ENCODE measurements around the gene ASCC1.

The ASCC1 gene

DNA sequence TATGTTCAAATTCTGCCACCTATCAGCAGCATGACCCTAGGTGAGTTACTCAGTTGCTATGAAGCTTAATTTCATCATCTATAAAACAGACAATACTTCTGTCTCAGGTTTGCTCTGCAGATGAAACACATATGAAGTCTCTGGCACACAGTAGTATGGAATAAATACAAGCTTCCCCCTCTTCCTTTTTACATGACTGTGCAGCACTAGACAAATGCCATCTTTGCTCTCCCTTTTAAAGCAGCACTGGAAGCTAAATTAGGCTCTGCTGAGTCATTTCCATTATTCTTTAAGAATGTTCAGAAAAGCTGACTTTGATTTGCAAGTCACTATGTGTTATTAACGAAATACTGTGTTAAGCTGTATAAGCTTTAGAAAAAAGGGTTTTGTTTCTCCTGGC is 40.9 kb downstream of the ASCC1 start:
- no peak overlapping the region for H3K18ac ChIP-seq (ENCODE audit: low read length)
- H3K4me2 ChIP-seq (ENCODE audit: low read length): no peak overlapping the region
- H3K36me3 ChIP-seq (ENCODE audit: control insufficient read depth, insufficient read depth, low read length): no peaks in the 10 kb centered on the region
- H4K8ac ChIP-seq (ENCODE audit: low read depth, low read length): no peak overlapping the region
- H3K4ac ChIP-seq (ENCODE audit: low read depth, low read length): no peak overlapping the region
- no peaks in the 10 kb centered on the region for H3K79me1 ChIP-seq (ENCODE audit: low read length)
- no peak overlapping the region for H3K56ac ChIP-seq (ENCODE audit: low read length)
- no peak overlapping the region for H3K27ac ChIP-seq (ENCODE audit: low read depth, low read length)
- H3K79me2 ChIP-seq (ENCODE audit: control insufficient read depth, insufficient read depth, low read length): no peaks in the 10 kb centered on the region
- H3K27me3 ChIP-seq (ENCODE audit: insufficient read depth, low read length, poor library complexity): no peaks in the 10 kb centered on the region
- H4K5ac ChIP-seq (ENCODE audit: low read length): no peak overlapping the region
- H3K4me1 ChIP-seq (ENCODE audit: control insufficient read depth, low read depth, low read length): no peaks in the 10 kb centered on the region
- no peak overlapping the region for H2BK120ac ChIP-seq (ENCODE audit: low read depth, low read length)
- no CpG with 5 or more reads among the region's 1 CpG for WGBS (ENCODE audit: extremely low coverage, insufficient coverage, low lambda C conversion rate)
- no peak overlapping the region for H3K4me3 ChIP-seq (ENCODE audit: low read length)
- H3K23ac ChIP-seq (ENCODE audit: low read length): no peak overlapping the region
- no peak overlapping the region for H2AK5ac ChIP-seq (ENCODE audit: low read length)
- no peak overlapping the region for H3K9ac ChIP-seq (ENCODE audit: low read length)
- no peak for DNase-seq
- no peak overlapping the region for H2BK15ac ChIP-seq (replicated peaks; ENCODE audit: low read depth)
- H2BK5ac ChIP-seq (ENCODE audit: low read length): no peak overlapping the region

DNA sequence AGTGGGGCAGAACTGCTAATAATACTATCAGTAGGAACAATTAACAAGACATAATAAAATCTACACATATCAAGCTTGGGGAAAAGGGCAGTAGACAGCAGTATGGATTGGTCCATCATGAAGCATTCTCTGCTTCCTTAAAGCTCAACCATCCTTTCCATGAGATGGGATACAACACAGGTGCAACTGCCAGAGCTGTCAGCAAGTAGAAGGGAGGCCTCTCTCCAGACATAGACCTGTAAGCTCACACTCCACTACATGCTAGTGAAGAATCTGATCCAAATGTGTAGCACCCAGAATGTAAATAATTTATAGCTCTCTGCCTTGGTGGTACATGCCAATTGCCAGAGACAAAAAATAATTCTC is 41.8 kb downstream of the ASCC1 start:
- H2BK15ac ChIP-seq (replicated peaks; ENCODE audit: low read depth): no peak overlapping the region
- no peak overlapping the region for H3K56ac ChIP-seq (ENCODE audit: low read length)
- no peak overlapping the region for H2BK5ac ChIP-seq (ENCODE audit: low read length)
- H3K27me3 ChIP-seq (ENCODE audit: insufficient read depth, low read length, poor library complexity): no peaks in the 10 kb centered on the region
- H3K23ac ChIP-seq (ENCODE audit: low read length): no peak overlapping the region
- H3K4me2 ChIP-seq (ENCODE audit: low read length): no peak overlapping the region
- no peak overlapping the region for H3K4me3 ChIP-seq (ENCODE audit: low read length)
- no peak overlapping the region for H2BK120ac ChIP-seq (ENCODE audit: low read depth, low read length)
- no peak overlapping the region for H3K18ac ChIP-seq (ENCODE audit: low read length)
- H4K8ac ChIP-seq (ENCODE audit: low read depth, low read length): no peak overlapping the region
- H3K9ac ChIP-seq (ENCODE audit: low read length): no peak overlapping the region
- H3K79me1 ChIP-seq (ENCODE audit: low read length): no peaks in the 10 kb centered on the region
- no peaks in the 10 kb centered on the region for H3K36me3 ChIP-seq (ENCODE audit: control insufficient read depth, insufficient read depth, low read length)
- no peak overlapping the region for H3K4ac ChIP-seq (ENCODE audit: low read depth, low read length)
- H3K4me1 ChIP-seq (ENCODE audit: control insufficient read depth, low read depth, low read length): no peaks in the 10 kb centered on the region
- H3K79me2 ChIP-seq (ENCODE audit: control insufficient read depth, insufficient read depth, low read length): no peaks in the 10 kb centered on the region
- no peak overlapping the region for H2AK5ac ChIP-seq (ENCODE audit: low read length)
- no peak overlapping the region for H4K5ac ChIP-seq (ENCODE audit: low read length)
- DNase-seq: no peak
- no peak overlapping the region for H3K27ac ChIP-seq (ENCODE audit: low read depth, low read length)

GRCh38 chr10:72173619-72174296 is 42.3 kb downstream of the ASCC1 start:
- WGBS (ENCODE audit: extremely low coverage, insufficient coverage, low lambda C conversion rate): no CpG with 5 or more reads among the region's 7 CpGs

DNA sequence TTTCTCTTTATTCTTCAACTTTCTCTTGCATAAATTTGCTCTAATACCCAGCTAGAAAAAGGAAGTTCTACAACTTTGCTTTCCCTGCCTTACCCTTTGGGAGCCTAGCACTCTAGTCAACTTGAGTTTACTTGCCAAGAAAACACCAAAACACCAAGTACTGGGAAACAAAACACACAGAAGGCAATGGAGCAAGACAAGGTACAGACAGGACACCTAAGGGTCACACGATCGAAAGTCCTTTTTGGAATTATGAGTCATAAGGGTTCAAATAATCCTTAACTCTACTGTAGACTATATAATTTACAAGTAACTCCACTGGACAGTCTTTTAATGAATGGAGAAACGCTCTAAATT is 42.8 kb downstream of the ASCC1 start:
- H2BK120ac ChIP-seq (ENCODE audit: low read depth, low read length): no peak overlapping the region
- no peak overlapping the region for H4K8ac ChIP-seq (ENCODE audit: low read depth, low read length)
- no peaks in the 10 kb centered on the region for H3K4me1 ChIP-seq (ENCODE audit: control insufficient read depth, low read depth, low read length)
- WGBS (ENCODE audit: extremely low coverage, insufficient coverage, low lambda C conversion rate): no CpG with 5 or more reads among the region's 3 CpGs
- H2BK5ac ChIP-seq (ENCODE audit: low read length): no peak overlapping the region
- H3K4me3 ChIP-seq (ENCODE audit: low read length): no peak overlapping the region
- H3K79me2 ChIP-seq (ENCODE audit: control insufficient read depth, insufficient read depth, low read length): no peaks in the 10 kb centered on the region
- H3K9ac ChIP-seq (ENCODE audit: low read length): no peak overlapping the region
- no peak overlapping the region for H3K27ac ChIP-seq (ENCODE audit: low read depth, low read length)
- no peak overlapping the region for H3K18ac ChIP-seq (ENCODE audit: low read length)
- no peak overlapping the region for H3K23ac ChIP-seq (ENCODE audit: low read length)
- H3K56ac ChIP-seq (ENCODE audit: low read length): no peak overlapping the region
- no peak overlapping the region for H2AK5ac ChIP-seq (ENCODE audit: low read length)
- no peaks in the 10 kb centered on the region for H3K27me3 ChIP-seq (ENCODE audit: insufficient read depth, low read length, poor library complexity)
- H3K4ac ChIP-seq (ENCODE audit: low read depth, low read length): no peak overlapping the region
- H4K5ac ChIP-seq (ENCODE audit: low read length): no peak overlapping the region
- no peak overlapping the region for H3K4me2 ChIP-seq (ENCODE audit: low read length)
- H3K79me1 ChIP-seq (ENCODE audit: low read length): no peaks in the 10 kb centered on the region
- DNase-seq: no peak
- H3K36me3 ChIP-seq (ENCODE audit: control insufficient read depth, insufficient read depth, low read length): no peaks in the 10 kb centered on the region
- H2BK15ac ChIP-seq (replicated peaks; ENCODE audit: low read depth): no peak overlapping the region

More at GRCh38 chr10:72173619-72174296, 42.3 kb downstream of the ASCC1 start:
- no peak overlapping the region for H3K4me3 ChIP-seq (ENCODE audit: low read length)
- no peak overlapping the region for H3K4ac ChIP-seq (ENCODE audit: low read depth, low read length)
- peak; percentile 19 for DNase-seq
- no peak overlapping the region for H2BK120ac ChIP-seq (ENCODE audit: low read depth, low read length)
- H3K9ac ChIP-seq (ENCODE audit: low read length): no peak overlapping the region
- H3K4me2 ChIP-seq (ENCODE audit: low read length): no peak overlapping the region
- no peak overlapping the region for H2BK5ac ChIP-seq (ENCODE audit: low read length)
- H3K18ac ChIP-seq (ENCODE audit: low read length): no peak overlapping the region
- no peak overlapping the region for H4K5ac ChIP-seq (ENCODE audit: low read length)
- no peak overlapping the region for H2BK15ac ChIP-seq (replicated peaks; ENCODE audit: low read depth)
- H2AK5ac ChIP-seq (ENCODE audit: low read length): no peak overlapping the region
- H3K4me1 ChIP-seq (ENCODE audit: control insufficient read depth, low read depth, low read length): no peaks in the 10 kb centered on the region
- no peak overlapping the region for H4K8ac ChIP-seq (ENCODE audit: low read depth, low read length)
- H3K79me2 ChIP-seq (ENCODE audit: control insufficient read depth, insufficient read depth, low read length): no peaks in the 10 kb centered on the region
- no peaks in the 10 kb centered on the region for H3K36me3 ChIP-seq (ENCODE audit: control insufficient read depth, insufficient read depth, low read length)
- no peaks in the 10 kb centered on the region for H3K27me3 ChIP-seq (ENCODE audit: insufficient read depth, low read length, poor library complexity)
- no peak overlapping the region for H3K23ac ChIP-seq (ENCODE audit: low read length)
- no peak overlapping the region for H3K56ac ChIP-seq (ENCODE audit: low read length)
- H3K27ac ChIP-seq (ENCODE audit: low read depth, low read length): no peak overlapping the region
- H3K79me1 ChIP-seq (ENCODE audit: low read length): no peaks in the 10 kb centered on the region

DNA sequence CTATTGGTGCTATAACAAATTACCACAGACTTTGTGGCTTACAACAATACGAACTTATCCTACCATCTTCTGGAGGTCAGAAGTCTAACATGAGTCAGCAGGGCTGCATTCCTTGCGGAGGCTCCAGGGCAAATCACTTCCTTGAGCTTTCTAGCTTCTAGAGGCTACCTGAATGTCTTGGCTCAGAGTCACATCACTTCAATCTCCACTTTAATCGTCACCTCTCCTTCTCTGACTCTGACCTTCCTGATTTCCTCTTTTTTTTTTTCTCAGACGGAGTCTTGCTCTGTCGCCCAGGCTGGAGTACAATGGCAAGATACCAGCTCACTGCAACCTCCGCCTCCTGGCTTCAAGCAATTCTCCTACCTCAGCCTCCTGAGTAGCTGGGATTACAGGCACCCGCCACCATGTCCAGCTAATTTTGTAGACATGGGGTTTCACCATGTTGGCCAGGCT is 44.9 kb downstream of the ASCC1 start:
- H4K8ac ChIP-seq (ENCODE audit: low read depth, low read length): no peak overlapping the region
- no peak overlapping the region for H3K56ac ChIP-seq (ENCODE audit: low read length)
- no peak overlapping the region for H4K5ac ChIP-seq (ENCODE audit: low read length)
- H2BK5ac ChIP-seq (ENCODE audit: low read length): no peak overlapping the region
- H3K4me2 ChIP-seq (ENCODE audit: low read length): no peak overlapping the region
- H2BK120ac ChIP-seq (ENCODE audit: low read depth, low read length): no peak overlapping the region
- no CpG with 5 or more reads among the region's 7 CpGs for WGBS (ENCODE audit: extremely low coverage, insufficient coverage, low lambda C conversion rate)
- no peaks in the 10 kb centered on the region for H3K36me3 ChIP-seq (ENCODE audit: control insufficient read depth, insufficient read depth, low read length)
- H3K4me1 ChIP-seq (ENCODE audit: control insufficient read depth, low read depth, low read length): no peaks in the 10 kb centered on the region
- H3K18ac ChIP-seq (ENCODE audit: low read length): no peak overlapping the region
- H3K23ac ChIP-seq (ENCODE audit: low read length): no peak overlapping the region
- no peaks in the 10 kb centered on the region for H3K79me2 ChIP-seq (ENCODE audit: control insufficient read depth, insufficient read depth, low read length)
- H3K27ac ChIP-seq (ENCODE audit: low read depth, low read length): no peak overlapping the region
- DNase-seq: peak; percentile 91
- H2BK15ac ChIP-seq (replicated peaks; ENCODE audit: low read depth): no peak overlapping the region
- H3K4ac ChIP-seq (ENCODE audit: low read depth, low read length): no peak overlapping the region
- no peaks in the 10 kb centered on the region for H3K27me3 ChIP-seq (ENCODE audit: insufficient read depth, low read length, poor library complexity)
- no peak overlapping the region for H3K9ac ChIP-seq (ENCODE audit: low read length)
- no peak overlapping the region for H3K4me3 ChIP-seq (ENCODE audit: low read length)
- H2AK5ac ChIP-seq (ENCODE audit: low read length): no peak overlapping the region
- no peaks in the 10 kb centered on the region for H3K79me1 ChIP-seq (ENCODE audit: low read length)

GRCh38 chr10:72170733-72171132 is 45.3 kb downstream of the ASCC1 start:
- no peak overlapping the region for H3K4me2 ChIP-seq (ENCODE audit: low read length)
- no peak for DNase-seq
- no peaks in the 10 kb centered on the region for H3K4me1 ChIP-seq (ENCODE audit: control insufficient read depth, low read depth, low read length)
- H3K79me1 ChIP-seq (ENCODE audit: low read length): no peaks in the 10 kb centered on the region
- H3K18ac ChIP-seq (ENCODE audit: low read length): no peak overlapping the region
- H3K27me3 ChIP-seq (ENCODE audit: insufficient read depth, low read length, poor library complexity): no peaks in the 10 kb centered on the region
- H4K5ac ChIP-seq (ENCODE audit: low read length): no peak overlapping the region
- no peak overlapping the region for H3K4ac ChIP-seq (ENCODE audit: low read depth, low read length)
- H3K9ac ChIP-seq (ENCODE audit: low read length): no peak overlapping the region
- H3K23ac ChIP-seq (ENCODE audit: low read length): no peak overlapping the region
- no peak overlapping the region for H3K27ac ChIP-seq (ENCODE audit: low read depth, low read length)
- H3K4me3 ChIP-seq (ENCODE audit: low read length): no peak overlapping the region
- no peak overlapping the region for H2BK120ac ChIP-seq (ENCODE audit: low read depth, low read length)
- no peak overlapping the region for H3K56ac ChIP-seq (ENCODE audit: low read length)
- no peaks in the 10 kb centered on the region for H3K36me3 ChIP-seq (ENCODE audit: control insufficient read depth, insufficient read depth, low read length)
- no peaks in the 10 kb centered on the region for H3K79me2 ChIP-seq (ENCODE audit: control insufficient read depth, insufficient read depth, low read length)
- H4K8ac ChIP-seq (ENCODE audit: low read depth, low read length): no peak overlapping the region
- H2BK15ac ChIP-seq (replicated peaks; ENCODE audit: low read depth): no peak overlapping the region
- no peak overlapping the region for H2BK5ac ChIP-seq (ENCODE audit: low read length)
- no peak overlapping the region for H2AK5ac ChIP-seq (ENCODE audit: low read length)
- WGBS (ENCODE audit: extremely low coverage, insufficient coverage, low lambda C conversion rate): 100% methylated on average over 2 of the region's 4 CpGs
